ENCODE results near the gene VGLL4.
"Not testable (repeated sequence)": the region's sequence is repeated elsewhere in the genome, so short reads cannot be mapped to it uniquely, and the experiment has no call there.

The VGLL4 gene

GRCh38 chr3:11582191-11582968 is 61.3 kb downstream of the VGLL4 start:
- no peak for DNase-seq

GRCh38 chr3:11581237-11582190 is 62.2 kb downstream of the VGLL4 start:
- no peak for DNase-seq

GRCh38 chr3:11580645-11581044 is 63.1 kb downstream of the VGLL4 start:
- DNase-seq, result no peak

GRCh38 chr3:11578169-11578568 is 65.5 kb downstream of the VGLL4 start:
- DNase-seq, result no peak

GRCh38 chr3:11576453-11576852 is 67.3 kb downstream of the VGLL4 start:
- DNase-seq, result no peak

- DNase-seq, result no peak
Measured at GRCh38 chr3:11575677-11576076, 68.0 kb downstream of the VGLL4 start.

- DNase-seq, result no peak
Measured at GRCh38 chr3:11574981-11575669, 68.6 kb downstream of the VGLL4 start.

- DNase-seq, result not testable (repeated sequence)
Measured at GRCh38 chr3:11572660-11573059, 71.1 kb downstream of the VGLL4 start.

GRCh38 chr3:11570789-11571495 is 72.8 kb downstream of the VGLL4 start:
- DNase-seq, result no peak

GRCh38 chr3:11570251-11570650 is 73.5 kb downstream of the VGLL4 start:
- no peak for DNase-seq

- no peak for DNase-seq
Measured at GRCh38 chr3:11569156-11569741, 74.5 kb downstream of the VGLL4 start.

GRCh38 chr3:11568503-11569155 is 75.1 kb downstream of the VGLL4 start:
- DNase-seq, result no peak

- no peak for DNase-seq
Measured at GRCh38 chr3:11567516-11568467, 75.9 kb downstream of the VGLL4 start.

GRCh38 chr3:11566916-11567315 is 76.8 kb downstream of the VGLL4 start:
- DNase-seq, result no peak

GRCh38 chr3:11566478-11566877 is 77.2 kb downstream of the VGLL4 start:
- no peak for DNase-seq

- DNase-seq, result no peak
Measured at GRCh38 chr3:11565932-11566331, 77.8 kb downstream of the VGLL4 start.

GRCh38 chr3:11565492-11565891 is 78.2 kb downstream of the VGLL4 start:
- DNase-seq, result no peak

GRCh38 chr3:11565072-11565471 is 78.6 kb downstream of the VGLL4 start:
- no peak for DNase-seq

- no peak for DNase-seq
Measured at GRCh38 chr3:11564577-11565001, 79.1 kb downstream of the VGLL4 start.

- DNase-seq, result no peak
Measured at GRCh38 chr3:11563865-11564185, 79.9 kb downstream of the VGLL4 start.
